Epidermal melanocyte (primary cell): ENCODE data around the gene SH2D3A.

Source experiments
- DNase-seq: peaks from one replicate; pipeline ENCODE4 v3.0.0; 2011; ENCODE audit warnings: low spot score; ENCODE audit not compliant: insufficient read length

The SH2D3A gene

DNA sequence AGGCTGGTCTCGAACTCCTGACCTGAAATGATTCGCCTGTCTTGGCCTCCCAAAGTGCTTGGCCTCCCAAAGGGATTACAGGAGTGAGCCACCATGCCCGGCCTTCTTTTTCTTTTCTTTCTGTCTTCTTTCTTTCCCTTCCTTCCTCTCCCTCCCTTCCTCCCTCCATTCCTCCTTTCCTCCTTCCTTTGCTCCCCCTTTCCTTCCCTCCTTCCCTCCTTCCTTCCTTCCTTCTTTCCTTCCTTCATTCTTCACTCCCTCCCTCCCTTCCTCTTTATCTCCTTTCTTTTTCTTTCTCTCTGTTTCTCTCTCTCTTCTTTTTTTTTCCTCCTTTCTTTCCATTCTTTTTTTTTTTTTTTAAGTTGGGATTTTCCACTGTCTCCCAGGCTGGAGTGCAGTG, 58.9 kb downstream of the SH2D3A start:
- no peak for DNase-seq

DNA sequence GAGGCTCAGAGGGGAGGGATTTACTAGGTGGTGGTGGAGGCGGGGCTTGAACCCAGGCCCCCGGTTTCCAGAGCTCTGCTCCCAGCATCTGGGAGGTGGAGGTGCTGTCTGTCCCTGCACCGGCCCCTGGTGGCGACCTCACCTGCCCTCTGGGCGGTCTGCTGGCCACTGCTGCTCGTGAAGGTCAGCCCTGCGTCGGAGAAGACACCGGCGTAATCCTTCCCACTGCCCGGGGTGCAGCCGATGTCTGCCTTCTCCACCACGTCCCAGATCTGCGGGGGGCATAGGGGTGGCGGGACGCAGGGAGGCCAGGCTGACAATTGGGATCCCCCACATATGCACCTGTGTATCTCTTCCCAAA, 59.6 kb downstream of the SH2D3A start:
- DNase-seq = no peak

DNA sequence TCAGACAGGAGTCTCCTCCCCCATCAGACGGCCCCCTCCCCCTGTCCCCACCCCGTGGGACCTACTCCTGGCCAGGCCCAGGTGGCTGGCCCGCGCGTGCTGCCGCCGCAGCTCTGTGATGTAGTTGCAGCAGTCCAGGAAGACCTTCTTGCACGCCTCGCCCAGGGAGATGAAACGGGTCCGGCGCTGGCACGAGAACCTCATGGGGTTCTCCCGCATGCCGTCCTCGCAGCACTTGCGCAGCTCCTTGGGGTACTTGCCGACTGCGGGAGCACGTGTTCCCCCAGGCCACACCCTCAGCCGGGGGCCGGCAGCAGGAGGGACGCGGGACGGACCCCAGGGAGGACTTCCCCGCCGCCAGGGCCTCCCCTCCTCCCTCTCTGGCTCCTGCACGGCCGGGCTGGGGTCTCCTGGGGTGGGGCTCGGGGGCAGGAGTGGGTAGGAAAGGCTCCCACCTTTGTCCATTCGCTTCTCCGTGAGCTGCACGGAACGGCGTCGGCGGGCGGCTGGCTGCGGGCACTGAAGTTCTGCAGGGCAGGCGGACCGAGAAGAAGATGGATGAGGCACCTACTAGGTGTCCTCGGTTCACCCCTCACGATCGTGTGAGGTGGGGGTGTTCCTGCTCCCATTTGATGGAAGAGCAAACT, 60.1 kb downstream of the SH2D3A start:
- DNase-seq = no peak

DNA sequence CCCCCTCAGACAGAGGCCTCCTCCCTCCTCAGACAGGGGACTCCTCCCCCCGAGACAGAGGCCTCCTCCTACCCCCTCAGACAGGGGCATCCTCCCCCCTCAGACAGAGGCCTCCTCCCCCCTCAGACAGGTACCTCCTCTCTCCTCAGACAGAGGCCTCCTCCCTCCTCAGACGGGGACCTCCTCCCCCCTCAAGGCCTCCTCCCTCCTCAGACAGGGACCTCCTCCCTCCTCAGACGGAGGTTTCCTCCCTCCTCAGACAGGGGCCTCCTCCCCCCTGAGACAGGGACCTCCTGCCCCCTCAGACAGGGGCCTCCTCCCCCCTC, 60.6 kb downstream of the SH2D3A start:
- DNase-seq = no peak

DNA sequence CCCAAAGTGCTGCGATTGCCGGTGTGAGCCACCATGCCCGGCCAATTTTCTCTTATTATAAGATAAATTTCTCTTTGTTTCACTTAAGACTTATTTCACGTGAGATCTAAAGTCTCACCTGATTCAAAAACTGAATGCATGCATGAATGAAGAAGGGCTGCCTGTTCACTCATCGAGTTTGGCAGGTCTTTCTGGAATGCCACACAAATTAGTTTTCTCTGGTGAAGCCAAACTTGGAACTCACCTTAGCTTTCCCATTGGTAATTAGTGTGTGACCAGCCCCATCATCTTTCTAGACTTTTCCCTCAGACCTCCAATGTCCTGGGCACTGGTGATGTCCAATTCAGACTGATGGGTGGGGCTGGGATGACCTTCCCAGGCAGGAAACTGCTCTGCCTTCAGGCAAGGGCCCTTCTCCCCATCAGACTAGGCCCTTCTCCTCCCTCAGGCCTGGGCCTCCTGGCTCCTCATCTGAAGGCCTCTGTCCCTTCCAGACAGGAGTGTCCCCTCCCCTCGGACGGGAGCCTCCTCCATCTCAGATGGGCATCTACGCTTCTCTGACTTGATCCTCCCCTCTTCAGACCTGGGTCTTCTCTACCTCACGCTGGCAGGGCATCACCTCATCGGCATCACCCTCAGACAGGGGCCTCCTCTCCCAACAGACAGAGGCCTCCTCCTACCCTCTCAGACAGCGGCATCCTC, 61.2 kb downstream of the SH2D3A start:
- DNase-seq = no peak
